Psoas muscle (tissue), 8 donors: ENCODE measurements around the gene LRWD1. TPM values are rescaled to one million over a fixed set of nuclear protein-coding genes. Genes with fewer than 3 reads are reported as not detected.
A peak's percentile ranks its signal among the peaks of the same experiment; 100 is the strongest.

Experiments
- ATAC-seq, 4 donors: fragments of 200-7000 bp; cut with Tn5 transposase; one replicate each; pipeline ENCODE4 v1.9.1; 2020; ENCODE audit warnings: moderate library complexity in 3 of 4, mild to moderate bottlenecking in 2 of 4
- DNase-seq, 2 donors: peaks; one replicate each; pipeline ENCODE4 v3.0.0-alpha.2; 2020
- H3K27ac ChIP-seq: fragments of 200-600 bp; one replicate; pipeline ENCODE4 v1.8.0; 2022
- H3K27me3 ChIP-seq, 3 donors: fragments of 200-600 bp in 1 of 3; one replicate each; pipeline versions ENCODE4 v1.6.1 to v1.8.0; 2013 to 2022; ENCODE audit warnings: low read length in 2 of 3, mild to moderate bottlenecking in 2 of 3, moderate library complexity in 1 of 3; ENCODE audit not compliant: insufficient read depth in 3 of 3
- H3K36me3 ChIP-seq, 2 donors: fragments of 200-600 bp in 1 of 2; one replicate each; pipeline versions ENCODE4 v1.6.1 to v1.8.0; 2013 to 2022; ENCODE audit warnings: low read depth in 1 of 2, mild to moderate bottlenecking in 1 of 2, moderate library complexity in 1 of 2; ENCODE audit not compliant: insufficient read depth in 1 of 2
- H3K4me1 ChIP-seq: fragments of 200-600 bp; one replicate; pipeline ENCODE4 v1.8.0; 2022
- H3K4me3 ChIP-seq: fragments of 200-600 bp; one replicate; pipeline ENCODE4 v1.8.0; 2022; ENCODE audit warnings: mild to moderate bottlenecking
- H3K9me3 ChIP-seq: fragments of 200-600 bp; one replicate; pipeline ENCODE4 v1.8.0; 2022
- WGBS, 3 donors: extraction: QIAGEN DNeasy Blood & Tissue Kit; methylation state at CpG; one replicate each; pipeline versions ENCODE4 v1.1.6 to v1.1.7; 2013; 5-methylcytosine and 5-hydroxymethylcytosine counted together
- intact Hi-C, 2 donors: fragments of 100-400 bp; cut with DNase I; formaldehyde crosslinking; loops; one replicate each; pipeline versions ENCODE4 v1.11.0 to v1.14.2; 2022
- polyA plus RNA-seq, 3 donors: library from polyadenylated mRNA; stranded (reverse); fragments of 200-250 nt; gene quantifications; one replicate each; pipeline ENCODE4 v1.2.3, GENCODE V29; 2013
- total RNA-seq, 4 donors: library from RNA; stranded (reverse); fragmentation: NEBNext Ultra II Directional in 2 of 4; extraction: Animal tissue kit (Norgen Biotek cat#: 25700) in 2 of 4; gene quantifications; one replicate each; pipeline versions ENCODE4 v1.2.1 to v1.2.4, GENCODE V29; 2021 to 2023
- TF ChIP-seq, protein P1 (sequence below): fragments of 200-600 bp; IDR thresholded peaks from one replicate; pipeline ENCODE4 v1.8.0; 2022; ENCODE audit warnings: antibody characterized with exemption
- donor health status: healthy with polysubstance abuse.
- donor health status: DM: no; HTN: no; CAD: no; lungs with moderate emphysema.
- donor health status: Bipolar disorder and iron deficiency.
- donor health status: healthy.
- donor health status: DM: yes; HTN: yes; CAD: no.
- donor health status: DM: no; HTN: no; CAD: no.
- donor health status: DM: no; HTN: no; CAD: no.
- donor health status: DM: yes; HTN: yes; CAD: no.

LRWD1 gene
- total and polyA plus RNA-seq, 7 donors = 10.4 to 40.9 (median 15.6) TPM

GRCh38 chr7:102468478-102469350, 3.9 kb downstream of the LRWD1 start:
- TF ChIP-seq, protein P1, sequence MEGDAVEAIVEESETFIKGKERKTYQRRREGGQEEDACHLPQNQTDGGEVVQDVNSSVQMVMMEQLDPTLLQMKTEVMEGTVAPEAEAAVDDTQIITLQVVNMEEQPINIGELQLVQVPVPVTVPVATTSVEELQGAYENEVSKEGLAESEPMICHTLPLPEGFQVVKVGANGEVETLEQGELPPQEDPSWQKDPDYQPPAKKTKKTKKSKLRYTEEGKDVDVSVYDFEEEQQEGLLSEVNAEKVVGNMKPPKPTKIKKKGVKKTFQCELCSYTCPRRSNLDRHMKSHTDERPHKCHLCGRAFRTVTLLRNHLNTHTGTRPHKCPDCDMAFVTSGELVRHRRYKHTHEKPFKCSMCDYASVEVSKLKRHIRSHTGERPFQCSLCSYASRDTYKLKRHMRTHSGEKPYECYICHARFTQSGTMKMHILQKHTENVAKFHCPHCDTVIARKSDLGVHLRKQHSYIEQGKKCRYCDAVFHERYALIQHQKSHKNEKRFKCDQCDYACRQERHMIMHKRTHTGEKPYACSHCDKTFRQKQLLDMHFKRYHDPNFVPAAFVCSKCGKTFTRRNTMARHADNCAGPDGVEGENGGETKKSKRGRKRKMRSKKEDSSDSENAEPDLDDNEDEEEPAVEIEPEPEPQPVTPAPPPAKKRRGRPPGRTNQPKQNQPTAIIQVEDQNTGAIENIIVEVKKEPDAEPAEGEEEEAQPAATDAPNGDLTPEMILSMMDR = no peak
- WGBS, 3 donors = 85 to 89% (median 87%) methylated on average over 40 of the region's 40 CpGs
- H3K36me3 ChIP-seq = peaks cover 5 to 29% of the 10 kb centered on the region in 2 donors
- peaks cover 13% of the 10 kb centered on the region for H3K4me1 ChIP-seq
- no peaks in the 10 kb centered on the region for H3K9me3 ChIP-seq
- intact Hi-C loops = no loop called here
- DNase-seq (peak; percentile 25 to 60), ATAC-seq (no peak)
- H3K27ac ChIP-seq = no peak overlapping the region
- H3K27me3 ChIP-seq = no peaks in the 10 kb centered on the region
- H3K4me3 ChIP-seq = no peak overlapping the region

DNA sequence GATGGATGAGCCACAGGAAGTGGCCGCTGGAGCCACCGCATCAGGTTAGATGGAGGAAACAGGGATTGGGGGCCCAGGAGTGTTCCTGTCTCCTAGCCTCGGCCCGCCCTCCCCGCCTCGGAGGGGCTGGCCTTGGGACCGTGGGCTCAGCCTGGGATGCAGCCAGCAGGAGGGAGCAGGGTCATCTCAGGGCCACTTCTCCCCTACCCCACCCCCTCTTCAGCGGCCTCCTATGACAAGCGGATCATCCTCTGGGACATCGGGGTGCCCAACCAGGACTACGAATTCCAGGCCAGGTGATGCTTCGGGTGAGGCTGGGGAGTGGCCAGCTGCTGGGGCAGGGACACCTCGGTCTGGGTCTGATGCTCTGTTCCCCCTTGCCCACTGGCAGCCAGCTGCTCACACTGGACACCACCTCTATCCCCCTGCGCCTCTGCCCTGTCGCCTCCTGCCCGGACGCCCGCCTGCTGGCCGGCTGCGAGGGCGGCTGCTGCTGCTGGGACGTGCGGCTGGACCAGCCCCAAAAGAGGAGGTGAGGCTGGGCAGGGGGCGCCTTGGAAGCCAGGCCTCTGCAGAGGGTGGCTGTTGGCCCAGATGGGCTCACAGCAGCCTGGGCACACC, 4.7 kb downstream of the LRWD1 start:
- DNase-seq (peak in 1 of 2 donors; percentile 48), ATAC-seq (no peak)
- Histone ChIP-seq H3K36me3 (peaks cover 6 to 30% of the 10 kb centered on the region in 2 donors), H3K27ac (no peak overlapping the region), H3K27me3 (no peaks in the 10 kb centered on the region), H3K4me1 (peaks cover 9% of the 10 kb centered on the region), H3K4me3 (no peak overlapping the region), H3K9me3 (no peaks in the 10 kb centered on the region)
- TF ChIP-seq, protein P1 = no peak
- intact Hi-C loops = no loop called here
- 83 to 95% (median 83%) methylated on average over 19 to 24 of the region's 24 CpGs for WGBS, 3 donors

DNA sequence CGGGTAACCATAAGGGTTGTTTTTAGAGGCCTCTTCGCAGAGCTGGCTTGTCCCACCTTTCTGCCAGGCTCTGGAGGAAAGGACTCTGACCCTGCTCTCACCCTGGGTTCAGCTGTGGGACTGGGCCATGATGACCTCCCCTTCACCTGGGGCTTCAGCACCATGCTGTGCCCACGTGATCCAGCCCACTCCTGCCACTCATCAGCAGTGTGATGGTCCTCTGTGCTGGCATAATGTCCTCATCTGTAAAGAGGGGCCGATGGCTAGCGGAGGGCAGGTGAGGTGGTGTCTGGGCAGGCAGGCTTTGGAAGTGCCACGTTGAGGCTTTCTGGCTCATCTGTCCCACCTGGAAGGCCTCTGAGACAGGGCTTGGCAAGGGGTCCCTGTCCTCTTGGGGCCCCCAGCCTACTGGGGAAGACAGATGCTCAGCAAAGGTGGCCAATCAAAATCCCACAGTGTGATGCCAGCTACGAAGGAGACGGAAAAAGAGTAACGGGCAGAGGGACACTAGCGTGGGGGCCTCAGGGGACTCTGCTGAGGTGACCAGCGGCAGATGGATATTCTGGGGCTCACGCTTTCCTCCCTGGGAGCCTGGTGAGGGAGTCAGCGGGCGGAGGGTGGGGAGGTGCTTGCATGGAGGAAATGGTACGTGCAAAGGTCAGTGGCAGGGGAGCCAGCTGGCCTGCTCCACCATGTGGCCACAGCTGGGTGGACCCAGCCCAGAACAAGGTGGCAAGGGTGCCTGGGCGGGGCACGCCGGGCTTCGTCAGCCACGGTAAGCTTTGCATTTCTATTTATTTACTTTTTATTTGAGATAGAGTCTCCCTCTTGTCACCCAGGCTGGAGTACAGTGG, 5.4 kb downstream of the LRWD1 start:
- 60 to 77% (median 62%) methylated on average over 20 of the region's 20 CpGs for WGBS, 3 donors

DNA sequence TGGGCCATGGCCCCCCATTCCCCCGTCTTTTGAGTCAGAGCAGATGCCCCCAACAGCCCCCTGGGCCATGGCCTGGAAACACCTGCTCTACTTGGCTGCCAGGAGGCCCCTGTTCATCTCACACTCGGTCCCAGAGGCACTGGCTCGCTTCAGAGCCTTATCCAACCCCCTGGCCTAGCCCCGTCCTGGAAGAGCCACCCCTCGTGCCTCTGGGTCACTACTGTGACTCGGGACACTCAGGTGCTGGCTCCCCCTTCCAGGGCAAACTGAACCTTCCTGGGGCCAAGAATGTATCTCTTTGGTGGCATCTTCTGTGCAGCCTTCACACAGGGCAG, 7.0 kb downstream of the LRWD1 start:
- ATAC-seq = no peak
- TF ChIP-seq, protein P1 = no peak
- H3K36me3 ChIP-seq = peaks cover 6 to 33% of the 10 kb centered on the region in 2 donors
- DNase-seq = peak; percentile 9 to 43
- intact Hi-C loops = no loop called here
- no peak overlapping the region for H3K4me3 ChIP-seq
- H3K27me3 ChIP-seq = no peaks in the 10 kb centered on the region
- no peaks in the 10 kb centered on the region for H3K9me3 ChIP-seq
- no peak overlapping the region for H3K27ac ChIP-seq
- H3K4me1 ChIP-seq = peaks cover 3% of the 10 kb centered on the region
- 61 to 69% (median 66%) methylated on average over 4 to 6 of the region's 6 CpGs for WGBS, 3 donors

More for the DNA sequence above, 5.4 kb downstream of the LRWD1 start:
- H3K27me3 ChIP-seq = no peaks in the 10 kb centered on the region
- DNase-seq (peak; percentile 19 to 53), ATAC-seq (peak in 3 of 4 donors; percentile 27 to 60 (median 32))
- no peak overlapping the region for H3K4me3 ChIP-seq
- no peaks in the 10 kb centered on the region for H3K9me3 ChIP-seq
- peaks cover 9% of the 10 kb centered on the region for H3K4me1 ChIP-seq
- peaks cover 6 to 30% of the 10 kb centered on the region in 2 donors for H3K36me3 ChIP-seq
- H3K27ac ChIP-seq = no peak overlapping the region
- TF ChIP-seq, protein P1 = no peak
- intact Hi-C loops = no loop called here
